Smooth muscle cell (in vitro differentiated cells): ENCODE results near the gene SPR. TPM values are rescaled to one million over a fixed set of nuclear protein-coding genes. Genes with fewer than 3 reads are reported as not detected.

ENCODE experiments used
- DNase-seq: peaks from one replicate; lab custom pipeline; 2025; ENCODE audit not compliant: unreplicated experiment; lab: John Stamatoyannopoulos, UW
- H2AFZ ChIP-seq: fragments of 200-600 bp; sonication (generic); 2 replicates; pipeline ENCODE4 v1.6.0; 2016; ENCODE audit warnings: antibody characterized with exemption, low read depth, mild to moderate bottlenecking
- H3F3A ChIP-seq: fragments of 200-600 bp; sonication (generic); 2 replicates; pipeline ENCODE4 v1.6.0; 2017; ENCODE audit warnings: antibody characterized with exemption, low read depth
- H3K27ac ChIP-seq: fragments of 200-600 bp; sonication (generic); 2 replicates; pipeline ENCODE4 v1.5.1; 2016; ENCODE audit warnings: low read depth, mild to moderate bottlenecking
- H3K27me3 ChIP-seq: fragments of 200-600 bp; sonication (generic); 2 replicates; pipeline ENCODE4 v1.6.1; 2016; ENCODE audit warnings: low read depth, mild to moderate bottlenecking
- H3K36me3 ChIP-seq: fragments of 200-600 bp; sonication (generic); 2 replicates; pipeline ENCODE4 v1.5.1; 2016; ENCODE audit warnings: low read depth
- H3K4me1 ChIP-seq: fragments of 200-600 bp; sonication (generic); 2 replicates; pipeline ENCODE4 v1.5.1; 2016; ENCODE audit warnings: low read depth
- H3K4me2 ChIP-seq: fragments of 200-600 bp; sonication (generic); 2 replicates; pipeline ENCODE4 v1.6.0; 2016; ENCODE audit warnings: mild to moderate bottlenecking
- H3K4me3 ChIP-seq: fragments of 200-600 bp; sonication (generic); 2 replicates; pipeline ENCODE4 v1.5.1; 2016; ENCODE audit warnings: mild to moderate bottlenecking
- H3K79me2 ChIP-seq: fragments of 200-600 bp; sonication (generic); 2 replicates; pipeline ENCODE4 v1.6.0; 2016; ENCODE audit warnings: low read depth, mild to moderate bottlenecking
- H3K9ac ChIP-seq: fragments of 200-600 bp; sonication (generic); 2 replicates; pipeline ENCODE4 v1.6.0; 2016; ENCODE audit warnings: low read depth
- H3K9me3 ChIP-seq: fragments of 200-600 bp; sonication (generic); replicated peaks from 2 replicates; pipeline ENCODE4 v1.5.1; 2016; ENCODE audit warnings: low read depth
- H4K20me1 ChIP-seq: fragments of 200-600 bp; sonication (generic); 2 replicates; pipeline ENCODE4 v1.6.0; 2016; ENCODE audit warnings: low read depth
- CTCF ChIP-seq: fragments of 200-600 bp; sonication (generic); IDR thresholded peaks from 2 replicates; pipeline ENCODE4 v1.5.1; 2017; ENCODE audit warnings: borderline replicate concordance, mild to moderate bottlenecking, antibody characterized with exemption; ENCODE audit not compliant: insufficient read depth, poor library complexity, severe bottlenecking
- WGBS: methylation state at CpG from one replicate; pipeline ENCODE4 v1.1.7; 2016; ENCODE audit warnings: low lambda C conversion rate; 5-methylcytosine and 5-hydroxymethylcytosine counted together
- polyA plus RNA-seq: library from polyadenylated mRNA; unstranded; fragments of >200 nt; fragmentation: Nextera tagmentation; extraction: Ambion mirVana; gene quantifications from 2 replicates; pipeline ENCODE4 v1.2.1, GENCODE V29; 2016
- total RNA-seq: library from RNA; depleted of rRNA; stranded (reverse); fragments of >200 nt; gene quantifications from 2 replicates; pipeline ENCODE4 v1.2.3, GENCODE V29; 2014

Gene SPR
- total and polyA plus RNA-seq, 2 experiments from 2014 or later: 4.1 to 13.2 TPM

- no peak for DNase-seq
- no peak overlapping the region for H3K9ac ChIP-seq
- H2AFZ ChIP-seq: no peak overlapping the region
- H3K4me2 ChIP-seq: peak overlapping the region; percentile 72
- H3K27me3 ChIP-seq: peaks cover 100% of the 10 kb centered on the region
- H3K36me3 ChIP-seq: no peaks in the 10 kb centered on the region
- no peaks in the 10 kb centered on the region for H3K9me3 ChIP-seq
- TF ChIP-seq CTCF: no peak
- H3F3A ChIP-seq: no peaks in the 10 kb centered on the region
- H3K4me3 ChIP-seq: no peak overlapping the region
- 3% methylated on average over 35 of the region's 36 CpGs for WGBS
- H3K27ac ChIP-seq: no peak overlapping the region
- no peaks in the 10 kb centered on the region for H3K79me2 ChIP-seq
- H4K20me1 ChIP-seq: peaks cover 10% of the 10 kb centered on the region
- peaks cover 20% of the 10 kb centered on the region for H3K4me1 ChIP-seq
Observed at GRCh38 chr2:72923833-72924352, 36.7 kb downstream of the SPR start.

DNA sequence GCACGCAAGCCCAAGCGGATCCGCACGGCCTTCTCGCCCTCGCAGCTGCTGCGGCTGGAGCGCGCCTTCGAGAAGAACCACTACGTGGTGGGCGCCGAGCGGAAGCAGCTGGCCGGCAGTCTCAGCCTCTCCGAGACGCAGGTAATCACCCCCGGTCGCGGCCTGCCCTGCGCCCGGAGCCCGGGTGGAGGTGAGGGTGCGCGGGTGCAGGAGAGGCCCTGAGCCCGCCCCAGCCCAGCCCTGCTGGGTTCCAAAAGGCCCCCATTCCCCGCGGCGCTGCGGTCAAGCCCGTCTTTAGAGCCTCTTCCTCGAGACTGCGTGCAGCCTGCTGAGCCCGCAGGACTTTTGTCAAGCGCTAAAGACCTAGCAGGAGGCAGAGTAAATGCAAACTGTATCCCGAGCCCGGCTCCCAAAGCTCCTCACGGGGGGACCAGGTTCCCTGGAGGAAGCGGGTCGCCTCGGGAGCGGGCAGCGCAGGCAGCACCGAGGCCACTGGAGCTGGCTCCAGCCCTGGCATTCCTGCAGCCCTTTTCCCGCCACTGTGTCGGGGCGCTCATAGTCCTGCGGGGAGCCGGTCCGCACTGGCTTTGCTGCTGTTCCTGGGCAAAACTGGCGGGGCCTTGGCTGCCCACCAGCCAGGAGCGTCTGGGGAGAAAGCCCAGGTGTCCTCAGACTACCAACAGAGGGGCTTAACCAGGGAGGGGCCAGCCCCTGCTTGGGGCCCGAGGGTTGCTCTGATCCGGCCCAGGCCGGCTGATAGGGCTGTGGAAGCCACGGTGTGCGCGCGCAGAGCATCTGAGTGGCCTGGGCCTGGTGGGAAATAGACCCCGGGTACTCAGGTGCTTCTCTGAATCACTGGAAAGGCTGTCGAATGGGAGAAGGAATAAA is 37.4 kb downstream of the SPR start:
- WGBS: 2% methylated on average over 60 of the region's 61 CpGs
- DNase-seq: no peak
- no peak for TF ChIP-seq CTCF
- peaks cover 10% of the 10 kb centered on the region for H4K20me1 ChIP-seq
- H3K27me3 ChIP-seq: peaks cover 100% of the 10 kb centered on the region
- peaks cover 20% of the 10 kb centered on the region for H3K4me1 ChIP-seq
- peak overlapping the region; percentile 72 for H3K4me2 ChIP-seq
- no peaks in the 10 kb centered on the region for H3K9me3 ChIP-seq
- peak overlapping the region; percentile 9 for H3K4me3 ChIP-seq
- H3F3A ChIP-seq: no peaks in the 10 kb centered on the region
- no peaks in the 10 kb centered on the region for H3K79me2 ChIP-seq
- H3K9ac ChIP-seq: no peak overlapping the region
- no peaks in the 10 kb centered on the region for H3K36me3 ChIP-seq
- no peak overlapping the region for H3K27ac ChIP-seq
- H2AFZ ChIP-seq: no peak overlapping the region

- no peaks in the 10 kb centered on the region for H3K79me2 ChIP-seq
- no peak overlapping the region for H2AFZ ChIP-seq
- no peak for DNase-seq
- TF ChIP-seq CTCF: no peak
- H3K4me3 ChIP-seq: no peak overlapping the region
- peaks cover 20% of the 10 kb centered on the region for H3K4me1 ChIP-seq
- no peaks in the 10 kb centered on the region for H3K36me3 ChIP-seq
- no peak overlapping the region for H3K27ac ChIP-seq
- peaks cover 10% of the 10 kb centered on the region for H4K20me1 ChIP-seq
- 6% methylated on average over 26 of the region's 26 CpGs for WGBS
- H3F3A ChIP-seq: no peaks in the 10 kb centered on the region
- no peak overlapping the region for H3K9ac ChIP-seq
- H3K27me3 ChIP-seq: peaks cover 100% of the 10 kb centered on the region
- no peaks in the 10 kb centered on the region for H3K9me3 ChIP-seq
- H3K4me2 ChIP-seq: no peak overlapping the region
Observed at GRCh38 chr2:72925328-72925943, 38.2 kb downstream of the SPR start.
